GM11168 (cell line): ENCODE data around the gene HDAC5.
"Not testable (repeated sequence)": the region's sequence is repeated elsewhere in the genome, so short reads cannot be mapped to it uniquely, and the experiment has no call there.

Experiments used
- in situ Hi-C: fragments of 300-500 bp; cut with MboI; formaldehyde crosslinking; loops from one replicate; pipeline ENCODE4 v1.12.0; 2022; ENCODE audit warnings: low sequenced_read_pairs; ENCODE audit not compliant: unreplicated experiment

Gene HDAC5

GRCh38 chr17:44074231-44074910, 49.1 kb downstream of the HDAC5 start:
- in situ Hi-C loops = no loop called here

- in situ Hi-C loops = no loop called here
These were observed 51.7 kb downstream of the HDAC5 start for GRCh38 chr17:44071772-44072171.

- in situ Hi-C loops = no loop called here
These were observed 52.3 kb downstream of the HDAC5 start for GRCh38 chr17:44071198-44071520.

GRCh38 chr17:44070455-44071197, 52.8 kb downstream of the HDAC5 start, which contains the start of gene G6PC3:
Gene G6PC3, plus strand, starts transcription at chr17:44070735. Its CDS starts 231 bp downstream, at chr17:44070966.
- in situ Hi-C loops = no loop called here

- in situ Hi-C loops = no loop called here
These were observed 53.4 kb downstream of the HDAC5 start for GRCh38 chr17:44069974-44070454.

GRCh38 chr17:44067545-44067940, 55.9 kb downstream of the HDAC5 start:
- in situ Hi-C loops = no loop called here

GRCh38 chr17:44066204-44066930, 57.1 kb downstream of the HDAC5 start, which contains the start of gene LSM12:
Gene LSM12, minus strand, starts transcription at chr17:44066671. Its CDS starts 84 bp downstream, at chr17:44066587.
- in situ Hi-C loops = no loop called here

- in situ Hi-C loops = no loop called here
These were observed 57.7 kb downstream of the HDAC5 start for GRCh38 chr17:44065668-44066203.

- in situ Hi-C loops = no loop called here
These were observed 59.5 kb downstream of the HDAC5 start for GRCh38 chr17:44063704-44064639.

GRCh38 chr17:44062871-44063270, 60.6 kb downstream of the HDAC5 start:
- in situ Hi-C loops = no loop called here

- in situ Hi-C loops = no loop called here
These were observed 62.0 kb downstream of the HDAC5 start for GRCh38 chr17:44061446-44061845.

- in situ Hi-C loops = no loop called here
These were observed 64.1 kb downstream of the HDAC5 start for GRCh38 chr17:44059101-44059892.

GRCh38 chr17:44053125-44053872, 70.1 kb downstream of the HDAC5 start:
- in situ Hi-C loops = no loop called here

GRCh38 chr17:44049294-44050060, 74.0 kb downstream of the HDAC5 start:
- in situ Hi-C loops = no loop called here

- in situ Hi-C loops = not testable (repeated sequence)
These were observed 76.5 kb downstream of the HDAC5 start for GRCh38 chr17:44046893-44047292.

GRCh38 chr17:44045486-44045885, 78.0 kb downstream of the HDAC5 start:
- in situ Hi-C loops = no loop called here

- in situ Hi-C loops = no loop called here
These were observed 79.4 kb downstream of the HDAC5 start for GRCh38 chr17:44044071-44044470.
